GM21528 (cell line): Measurements from ENCODE around the gene ZNF488.

Experiments used
- ATAC-seq: cut with Tn5 transposase; IDR thresholded peaks from one replicate; pipeline ENCODE4 v1.9.1; 2021; ENCODE audit warnings: mild to moderate bottlenecking, moderate library complexity; ENCODE audit not compliant: unreplicated experiment, low FRiP score

ZNF488 gene

GRCh38 chr10:47317251-47317650, 66.8 kb downstream of the ZNF488 start:
- ATAC-seq = no peak

GRCh38 chr10:47316131-47316530, 68.0 kb downstream of the ZNF488 start:
- no peak for ATAC-seq
